DMS53 treated with DMSO at 0.1 percent for 48 hours (cell line): ENCODE results near the gene PPP5C.
"Not testable (repeated sequence)": the region's sequence is repeated elsewhere in the genome, so short reads cannot be mapped to it uniquely, and the experiment has no call there.

ENCODE experiments used
- DNase-seq: peaks from one replicate; lab custom pipeline; 2025; ENCODE audit not compliant: unreplicated experiment; lab: John Stamatoyannopoulos, UW

Gene PPP5C

DNA sequence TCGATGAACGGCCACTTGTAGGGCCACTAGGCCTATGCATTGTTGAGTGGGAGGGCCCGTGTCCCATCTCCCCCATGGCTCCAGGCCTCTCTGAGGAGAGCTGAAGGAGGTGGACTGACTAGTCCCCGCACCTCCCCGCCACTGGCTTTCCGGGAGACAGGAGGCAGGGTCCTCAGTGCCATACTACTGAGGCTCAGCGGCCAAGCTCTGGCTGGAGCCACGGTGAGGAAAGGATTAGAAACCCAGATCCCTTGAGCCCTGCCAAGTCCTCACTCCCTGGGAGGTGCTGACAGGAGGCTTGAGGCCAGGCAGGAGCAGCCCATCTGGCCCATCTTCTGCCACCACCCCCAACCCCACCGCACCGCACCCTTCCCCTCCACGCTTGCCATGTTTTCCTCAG lies 37.5 kb downstream of the PPP5C start:
- DNase-seq: no peak

DNA sequence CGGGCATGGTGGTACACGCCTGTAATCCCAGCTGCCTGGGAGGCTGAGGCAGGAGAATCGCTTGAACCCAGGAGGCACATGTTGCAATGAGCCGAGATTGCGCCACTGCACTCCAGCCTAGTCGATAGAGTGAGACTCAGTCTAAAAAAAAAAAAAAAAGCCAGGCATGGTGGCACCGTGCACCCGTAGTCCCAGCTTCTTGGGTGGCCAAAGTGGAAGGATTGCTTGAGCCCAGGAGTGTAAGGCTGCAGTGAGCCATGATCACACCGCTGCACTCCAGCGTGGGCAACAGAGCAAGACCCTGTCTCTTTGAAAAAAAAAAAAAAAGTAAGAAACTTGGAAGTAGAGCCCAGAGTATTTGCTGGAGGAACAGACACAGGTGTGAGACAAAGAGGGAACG lies 38.7 kb downstream of the PPP5C start:
- no peak for DNase-seq

DNA sequence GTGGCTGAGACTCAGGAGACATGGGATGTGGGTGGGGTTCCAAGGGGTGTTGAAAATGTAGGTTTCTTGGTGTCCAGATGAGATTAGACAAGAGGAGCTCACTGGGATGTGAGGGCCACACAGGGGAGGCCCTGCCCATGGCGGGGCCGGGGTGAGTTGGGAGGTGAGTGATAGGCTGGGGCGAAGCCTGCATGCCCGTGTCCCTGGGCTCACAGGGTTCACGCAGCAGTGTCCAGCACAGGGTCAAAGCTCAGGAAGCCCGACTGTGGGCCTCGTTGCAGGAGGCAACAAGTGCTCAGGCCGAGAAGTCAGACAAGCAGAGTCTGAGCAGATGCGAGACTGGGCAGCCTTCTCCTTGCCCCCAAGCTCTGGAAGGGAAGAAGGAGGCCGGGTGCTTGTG lies 39.3 kb downstream of the PPP5C start:
- DNase-seq: no peak

DNA sequence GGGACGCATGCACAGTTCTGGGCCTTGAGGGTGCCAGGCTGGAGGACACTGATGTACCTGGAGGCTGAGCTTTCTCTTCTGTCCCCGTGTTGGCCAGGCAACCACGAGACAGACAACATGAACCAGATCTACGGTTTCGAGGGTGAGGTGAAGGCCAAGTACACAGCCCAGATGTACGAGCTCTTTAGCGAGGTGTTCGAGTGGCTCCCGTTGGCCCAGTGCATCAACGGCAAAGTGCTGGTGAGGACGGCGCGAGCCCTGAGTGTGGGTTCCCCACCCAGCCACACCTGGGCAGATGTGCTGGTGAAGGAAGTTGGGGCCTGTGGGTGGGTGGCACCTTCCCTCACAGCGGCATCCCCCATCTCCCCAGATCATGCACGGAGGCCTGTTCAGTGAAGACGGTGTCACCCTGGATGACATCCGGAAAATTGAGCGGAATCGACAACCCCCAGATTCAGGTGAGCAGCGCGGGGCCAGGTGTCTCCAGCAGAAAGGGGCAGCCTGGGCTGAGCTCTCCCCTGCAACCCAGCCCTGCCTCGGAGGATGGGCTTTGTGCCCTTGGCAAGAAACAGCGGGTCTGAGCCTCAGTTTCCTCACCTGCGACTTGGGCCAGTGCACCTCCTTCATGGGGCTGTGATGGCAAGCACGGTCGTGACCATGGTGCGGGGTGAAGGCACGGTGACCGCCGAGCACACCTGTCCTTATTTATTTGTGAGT lies 40.3 kb downstream of the PPP5C start:
- no peak for DNase-seq

- DNase-seq: no peak
These were observed 40.8 kb downstream of the PPP5C start for GRCh38 chr19:46387713-46388130.

- no peak for DNase-seq
These were observed 41.6 kb downstream of the PPP5C start for GRCh38 chr19:46388311-46389095.

DNA sequence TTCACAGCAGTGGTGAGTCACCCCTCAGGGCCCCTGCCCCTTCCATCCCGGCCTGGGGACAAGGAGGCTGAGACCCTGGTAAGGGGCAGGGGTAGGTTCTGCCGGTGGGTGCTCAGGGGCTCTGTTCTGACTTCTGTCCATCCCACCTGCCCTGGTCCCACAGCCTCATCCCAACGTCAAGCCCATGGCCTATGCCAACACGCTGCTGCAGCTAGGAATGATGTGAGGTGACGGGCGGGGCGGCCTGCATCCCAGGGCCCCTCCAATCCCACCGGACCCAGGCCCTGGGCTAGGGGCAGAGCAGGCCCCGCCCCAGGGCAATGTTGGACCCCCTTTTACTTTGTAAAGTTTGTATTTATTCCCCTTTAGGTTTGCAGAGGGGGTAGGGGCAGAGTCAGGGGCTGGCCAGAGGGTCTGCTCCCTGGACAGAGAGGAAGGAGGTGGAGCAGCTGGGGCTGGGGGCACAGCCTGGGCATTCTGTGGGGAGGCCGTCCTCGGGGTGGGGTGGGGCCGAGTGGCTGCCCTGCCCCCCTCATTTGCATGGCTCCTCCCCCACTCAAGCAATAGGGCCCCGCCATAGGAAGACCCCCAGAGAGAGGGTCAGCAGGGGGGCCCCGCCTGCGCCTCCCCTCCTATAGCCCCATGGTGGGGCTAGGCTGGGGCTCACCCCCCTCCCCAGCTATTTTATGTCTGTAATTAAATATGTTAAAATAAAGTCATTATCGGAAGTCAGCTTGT lies 43.4 kb downstream of the PPP5C start:
- no peak for DNase-seq

GRCh38 chr19:46390866-46391265 lies 44.0 kb downstream of the PPP5C start:
- DNase-seq: no peak

- no peak for DNase-seq
These were observed 44.7 kb downstream of the PPP5C start for GRCh38 chr19:46391296-46392251.

DNA sequence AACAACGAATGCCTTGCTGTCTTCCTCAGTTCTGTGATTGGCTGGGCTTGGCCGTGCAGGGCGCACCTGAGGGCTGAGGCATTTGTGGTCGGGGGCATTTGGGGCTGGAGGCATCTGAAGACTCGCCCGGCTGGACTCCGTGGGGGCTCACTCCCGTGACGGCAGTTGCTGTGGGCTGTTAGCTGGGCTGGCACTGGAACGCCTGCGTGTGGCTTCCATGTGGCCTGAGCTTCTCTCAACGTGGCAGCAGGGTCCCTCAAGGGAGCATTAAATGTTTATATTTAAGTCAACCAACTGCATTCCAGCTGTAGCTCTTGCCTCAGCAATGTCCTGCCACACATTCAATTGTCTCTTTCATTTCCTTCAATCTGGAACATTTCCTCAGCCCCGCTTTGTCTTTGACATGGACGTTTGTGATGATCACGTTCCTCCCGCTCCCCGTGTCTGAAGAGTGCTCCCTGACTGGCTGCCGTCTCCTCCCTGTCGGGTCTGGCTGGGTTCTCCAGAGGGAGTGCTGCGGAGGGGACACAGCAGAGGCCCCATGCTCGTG lies 45.4 kb downstream of the PPP5C start:
- no peak for DNase-seq

DNA sequence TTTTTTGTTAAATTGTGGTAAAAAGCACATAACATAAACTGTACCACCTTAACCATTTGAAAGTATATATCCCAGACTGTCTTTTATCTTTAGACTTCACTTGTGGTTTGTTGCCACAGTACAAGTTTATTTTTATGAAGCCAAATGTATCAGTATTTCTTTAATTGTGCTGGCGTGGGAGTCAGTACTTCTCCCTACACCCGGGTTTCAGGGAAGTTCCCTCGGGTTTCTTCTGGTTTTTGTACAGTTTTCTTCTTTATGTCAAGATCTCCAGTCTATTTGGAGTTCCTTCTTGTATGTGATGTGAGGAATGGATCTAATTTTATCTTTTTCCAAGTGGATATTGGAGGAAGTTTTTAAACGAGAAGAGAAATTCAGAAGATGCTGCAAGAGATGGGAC lies 46.0 kb downstream of the PPP5C start:
- DNase-seq: no peak

DNA sequence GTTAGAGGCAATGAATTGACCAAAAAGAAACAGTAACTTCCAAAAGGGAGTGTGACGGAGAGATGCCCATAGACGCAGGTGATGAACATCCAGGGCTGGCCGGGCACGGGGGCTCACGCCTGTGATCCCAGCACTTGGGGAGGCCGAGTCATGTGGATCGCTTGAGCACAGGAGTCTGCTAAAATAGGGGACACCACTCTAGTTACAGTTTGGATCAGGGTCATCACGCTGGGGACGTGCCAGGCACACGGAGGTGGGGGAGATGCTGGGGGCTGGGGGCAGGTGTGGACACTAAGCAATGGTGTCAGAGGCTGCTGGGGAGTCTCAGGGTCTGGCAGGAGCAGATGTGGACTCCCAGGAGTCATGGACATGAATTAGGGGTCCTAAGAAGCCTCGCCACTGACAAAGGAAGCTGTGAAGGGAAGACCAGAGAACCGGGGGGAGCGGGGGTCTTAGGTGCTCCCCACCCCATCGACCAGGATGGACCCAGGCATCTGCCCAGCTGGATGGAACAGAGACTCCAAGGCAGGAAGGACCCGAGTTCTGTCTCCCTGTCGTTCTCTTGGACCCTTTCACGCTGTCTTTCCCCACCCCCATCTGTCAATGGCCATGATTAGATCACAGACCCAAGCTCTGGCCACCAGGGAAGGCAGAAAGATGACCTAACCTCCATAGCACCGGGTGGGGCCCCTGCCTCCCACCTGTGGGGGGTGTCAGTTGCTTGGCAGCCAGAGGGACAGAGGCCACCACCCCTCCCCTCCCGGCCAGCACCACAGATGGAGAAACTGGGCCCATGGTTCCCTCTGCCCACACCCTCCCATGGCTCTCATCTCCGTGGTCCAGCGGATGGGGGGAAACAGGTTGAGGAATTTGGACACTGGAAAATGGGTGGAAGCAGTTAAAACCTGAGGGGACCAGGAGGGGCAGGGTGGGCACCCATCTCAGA lies 46.8 kb downstream of the PPP5C start:
- DNase-seq: no peak

- DNase-seq: no peak
These were observed 47.5 kb downstream of the PPP5C start for GRCh38 chr19:46394402-46394797.

DNA sequence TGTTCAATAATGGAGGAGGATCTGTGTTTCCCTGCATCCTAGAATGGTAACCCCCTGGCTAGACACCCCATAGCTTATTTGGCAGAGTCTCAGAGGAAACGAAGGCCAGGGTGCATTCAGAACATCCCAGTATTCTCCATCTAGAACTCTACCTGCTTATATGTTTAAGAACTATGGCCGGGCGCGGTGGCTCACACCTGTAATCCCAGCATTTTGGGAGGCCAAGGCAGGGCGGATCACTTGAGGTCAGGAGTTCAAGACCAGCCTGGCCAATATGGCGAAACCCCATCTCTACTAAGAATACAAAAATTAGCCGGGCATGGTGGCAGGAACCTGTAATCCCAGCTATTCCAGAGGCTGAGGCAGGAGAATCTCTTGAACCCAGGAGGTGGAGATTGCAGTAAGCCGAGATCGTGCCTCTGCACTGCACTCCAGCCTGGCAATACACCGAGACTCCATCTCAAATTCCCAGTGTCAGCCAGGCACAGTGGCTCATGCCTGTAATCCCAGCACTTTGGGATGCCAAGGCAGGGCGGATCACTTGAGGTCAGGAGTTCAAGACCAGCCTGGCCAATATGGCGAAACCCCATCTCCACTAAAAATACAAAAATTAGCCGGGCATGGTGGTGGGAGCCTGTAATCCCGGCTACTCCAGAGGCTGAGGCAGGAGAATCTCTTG lies 51.1 kb downstream of the PPP5C start:
- DNase-seq: not testable (repeated sequence)

GRCh38 chr19:46402725-46403124 lies 55.8 kb downstream of the PPP5C start:
- DNase-seq: no peak

GRCh38 chr19:46404055-46404752 lies 57.3 kb downstream of the PPP5C start:
- peak; percentile 36 for DNase-seq

DNA sequence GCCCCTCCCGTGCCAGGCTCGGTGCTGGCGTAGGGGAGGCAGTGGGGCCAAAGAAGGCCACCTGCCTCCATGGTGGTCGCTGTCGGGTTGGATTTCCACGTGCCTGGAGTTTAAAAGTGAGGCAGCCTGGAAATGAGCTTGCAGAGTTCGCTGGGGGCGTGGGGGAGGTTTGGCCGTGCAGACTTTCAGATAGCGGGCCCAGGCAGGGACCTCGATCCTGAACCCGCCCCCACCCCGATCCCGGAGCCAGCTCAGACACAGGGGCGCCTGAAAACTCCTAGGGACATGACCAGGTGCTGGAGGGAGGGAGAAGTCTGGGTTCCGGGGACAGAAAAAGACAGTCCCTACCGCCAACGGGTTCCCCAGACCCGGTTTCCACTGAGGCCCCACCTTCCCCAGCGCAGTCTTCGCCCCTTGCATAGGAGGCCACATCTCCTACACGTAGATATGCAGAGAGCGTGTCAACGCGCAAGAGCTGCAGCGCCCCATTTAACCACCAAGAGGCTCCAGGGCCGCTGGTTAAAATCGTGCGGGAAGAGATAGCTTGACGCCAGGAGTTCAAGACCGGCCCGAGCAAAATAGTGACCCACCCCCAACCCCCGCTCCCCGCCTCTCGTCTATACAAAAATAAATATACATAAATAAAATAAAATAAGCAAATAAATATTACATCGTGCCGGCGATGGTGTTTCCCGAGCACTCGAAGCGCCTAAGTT lies 58.0 kb downstream of the PPP5C start:
- peak; percentile 6 for DNase-seq

- peak; percentile 45 for DNase-seq
These were observed 60.1 kb downstream of the PPP5C start for GRCh38 chr19:46406976-46407375.
